HG03103 (cell line): ENCODE data around the gene SPRED2.
A peak's percentile ranks its signal among the peaks of the same experiment; 100 is the strongest.

Experiments
- ATAC-seq: cut with Tn5 transposase; IDR thresholded peaks from one replicate; pipeline ENCODE4 v1.9.1; 2021; ENCODE audit warnings: low read depth; ENCODE audit not compliant: unreplicated experiment

The SPRED2 gene

GRCh38 chr2:65369980-65370379 is 62.4 kb downstream of the SPRED2 start:
- ATAC-seq, result no peak

GRCh38 chr2:65369574-65369973 is 62.8 kb downstream of the SPRED2 start:
- no peak for ATAC-seq

DNA sequence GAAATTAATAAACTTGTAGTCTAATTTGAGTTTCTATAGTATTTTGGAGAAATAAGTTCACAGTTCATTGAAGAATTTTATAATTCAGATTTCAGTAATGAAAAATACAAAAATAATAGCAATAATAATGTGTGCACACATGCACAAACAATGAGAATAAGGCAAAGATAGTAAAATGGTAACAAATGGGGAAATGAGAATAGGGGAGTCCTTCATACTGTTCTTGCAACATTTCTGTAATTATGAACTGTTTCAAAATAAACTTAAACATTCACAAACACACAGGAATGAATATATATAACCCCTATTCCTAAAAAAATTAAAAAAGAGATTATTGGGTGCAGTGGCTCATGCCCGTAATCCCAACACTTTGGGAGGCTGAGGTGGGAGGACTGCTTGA is 63.9 kb downstream of the SPRED2 start:
- ATAC-seq, result no peak

GRCh38 chr2:65367524-65367923 is 64.9 kb downstream of the SPRED2 start:
- no peak for ATAC-seq

GRCh38 chr2:65366595-65367125 is 65.7 kb downstream of the SPRED2 start:
- peak; percentile 54 for ATAC-seq

DNA sequence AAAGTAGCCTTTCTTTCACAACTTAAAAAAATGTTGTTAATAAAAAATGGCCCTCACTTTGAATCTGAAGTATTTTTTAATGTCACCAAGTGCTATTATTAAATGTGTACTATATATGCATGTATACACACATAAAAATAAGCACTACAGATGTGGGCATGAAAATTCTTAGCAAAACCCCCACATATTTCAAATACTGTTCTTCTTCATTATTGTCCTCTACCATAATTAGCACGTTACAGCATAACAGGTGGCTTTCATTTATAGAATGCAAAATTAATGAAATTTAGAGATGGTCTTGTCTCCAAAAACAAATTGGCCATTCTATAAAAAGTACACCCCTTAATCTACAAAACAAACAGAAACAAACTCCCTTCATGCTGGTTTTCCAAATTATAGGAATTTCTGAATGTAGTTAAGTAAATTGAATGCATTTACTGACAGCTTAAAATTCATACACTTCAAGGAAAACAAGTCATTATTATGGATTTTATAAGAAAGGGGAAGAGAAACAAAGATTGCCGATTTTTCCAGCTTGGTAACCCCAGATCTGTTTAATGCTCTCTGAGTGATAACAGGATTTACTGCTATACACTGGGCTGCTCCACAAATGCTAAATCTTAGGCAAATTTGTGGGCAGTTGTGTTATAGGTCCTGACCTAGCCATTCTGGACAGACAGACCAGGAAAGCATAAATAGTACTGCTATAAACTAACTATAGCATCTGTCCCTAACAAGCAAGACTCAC is 67.2 kb downstream of the SPRED2 start:
- ATAC-seq, result no peak

DNA sequence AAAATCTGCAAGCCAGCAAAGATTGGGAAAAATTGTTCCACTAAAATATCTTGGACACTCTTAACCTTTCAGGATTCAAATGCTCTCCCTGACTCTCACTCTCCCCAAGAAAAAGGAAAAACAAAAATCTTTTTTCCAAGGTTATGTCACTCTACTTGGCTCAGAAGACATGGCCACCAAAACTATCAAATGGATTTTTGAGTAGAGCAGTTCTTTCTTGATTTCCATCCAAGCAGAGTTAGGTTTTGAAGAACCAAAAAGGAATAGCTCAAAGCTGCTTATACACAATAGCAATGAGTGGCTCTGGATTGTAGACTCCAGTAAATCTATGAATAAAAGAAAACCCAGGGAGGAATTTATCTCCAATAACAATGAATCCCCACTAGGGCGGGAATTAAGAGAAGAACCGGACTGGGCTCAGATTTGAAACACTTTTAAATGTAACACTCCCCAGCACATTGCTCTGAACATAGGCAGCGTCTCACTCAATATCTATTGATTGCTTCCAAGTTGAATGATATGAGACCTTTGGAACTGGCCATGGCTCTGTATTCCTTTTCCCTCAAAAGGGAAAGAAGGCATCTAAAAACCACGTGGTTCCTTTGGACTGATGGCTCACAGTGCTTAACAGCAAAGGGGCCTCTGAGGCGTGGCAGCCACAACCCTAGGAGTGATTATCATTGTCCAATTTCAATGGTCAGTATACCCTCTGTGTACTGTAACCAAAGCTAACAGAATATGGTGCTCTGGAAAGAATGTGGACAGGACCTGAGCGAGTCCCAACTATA is 68.3 kb downstream of the SPRED2 start:
- ATAC-seq, result no peak

DNA sequence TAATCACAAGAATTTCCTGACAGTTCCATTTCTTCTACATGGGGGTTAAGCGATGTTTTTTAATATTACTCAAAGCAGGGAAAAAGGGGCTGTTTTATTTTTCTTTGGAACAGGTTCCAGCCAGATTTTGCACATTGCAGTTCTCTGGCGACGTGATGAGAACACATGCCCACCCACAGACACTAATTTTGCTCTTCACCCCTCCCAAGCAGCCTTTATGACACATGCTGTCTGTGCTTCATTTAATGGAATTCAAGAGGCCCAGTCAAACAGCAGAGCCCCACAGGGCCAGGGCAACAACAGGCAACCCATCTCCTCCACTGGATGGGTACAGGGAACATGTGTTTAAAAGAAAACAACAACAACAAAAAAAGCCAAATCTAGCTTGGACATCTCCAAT is 70.8 kb downstream of the SPRED2 start:
- no peak for ATAC-seq

DNA sequence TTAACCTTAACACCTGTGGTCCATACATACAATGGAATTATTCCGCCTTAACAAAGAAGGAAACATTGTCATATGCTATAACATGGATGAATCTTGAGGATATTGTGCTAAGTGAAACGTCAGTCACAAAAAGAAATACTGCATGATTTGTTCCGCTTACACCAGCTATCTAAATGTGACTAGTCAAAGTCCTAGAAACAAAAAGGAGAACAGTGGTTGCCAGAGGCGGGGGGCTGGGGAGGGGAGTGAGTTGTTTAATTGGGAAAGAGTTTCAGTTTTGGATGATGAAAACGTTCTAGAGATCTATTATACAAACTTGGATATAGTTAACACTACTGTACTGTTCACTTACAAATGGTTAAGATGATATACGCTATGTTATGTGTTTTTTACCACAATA is 72.0 kb downstream of the SPRED2 start:
- no peak for ATAC-seq

DNA sequence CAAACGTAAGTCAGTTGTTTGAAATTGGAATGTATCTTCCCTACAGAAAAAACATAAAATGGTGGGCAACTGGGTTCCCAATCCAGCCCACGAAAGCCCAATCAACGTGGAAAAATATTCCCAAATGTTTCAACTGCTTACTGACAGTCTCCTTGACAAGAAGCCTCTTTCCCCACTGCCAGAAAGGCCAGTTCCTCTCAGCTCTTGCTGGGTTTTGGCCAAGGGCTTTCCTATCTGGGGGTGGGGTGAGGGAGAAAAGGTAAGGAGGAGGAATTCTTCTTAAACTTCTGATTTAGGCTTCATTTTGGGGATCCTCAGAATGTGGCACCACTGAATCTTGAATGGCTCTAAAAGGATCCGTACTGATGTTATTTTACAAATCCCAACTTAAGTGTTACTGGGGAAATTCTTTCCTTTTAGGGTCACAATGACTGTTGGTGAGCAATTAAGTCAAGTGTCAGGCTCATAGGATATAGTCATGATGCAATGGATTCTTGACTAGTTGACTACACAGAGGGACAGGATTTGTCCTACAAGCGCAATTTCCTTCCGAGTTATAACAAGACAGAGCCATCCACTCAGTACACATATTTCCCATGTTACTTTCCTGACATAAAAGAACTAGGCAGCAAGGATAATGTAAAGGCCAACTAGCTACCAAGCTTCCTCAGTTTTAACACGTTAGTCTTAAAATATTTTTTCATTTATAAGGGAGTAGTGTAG is 73.6 kb downstream of the SPRED2 start:
- no peak for ATAC-seq

DNA sequence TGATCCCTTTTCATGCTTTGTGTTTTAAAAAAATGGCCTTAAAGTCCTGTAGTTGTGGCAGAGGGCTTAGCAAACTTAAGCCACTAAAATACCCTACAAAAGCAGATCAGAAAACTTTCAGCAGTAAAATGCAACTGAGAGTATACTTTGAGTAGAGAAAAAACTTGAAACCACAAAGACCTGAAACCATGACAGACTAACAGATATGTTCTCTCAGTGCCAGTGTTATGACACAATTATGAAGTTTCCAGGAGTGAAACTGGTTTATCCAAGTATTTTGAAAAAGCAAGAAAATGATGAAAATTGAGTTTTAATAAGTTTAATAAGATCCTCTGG is 74.5 kb downstream of the SPRED2 start:
- peak; percentile 79 for ATAC-seq

- ATAC-seq, result peak; percentile 39
Observed at GRCh38 chr2:65357095-65357958, 75.1 kb downstream of the SPRED2 start.

DNA sequence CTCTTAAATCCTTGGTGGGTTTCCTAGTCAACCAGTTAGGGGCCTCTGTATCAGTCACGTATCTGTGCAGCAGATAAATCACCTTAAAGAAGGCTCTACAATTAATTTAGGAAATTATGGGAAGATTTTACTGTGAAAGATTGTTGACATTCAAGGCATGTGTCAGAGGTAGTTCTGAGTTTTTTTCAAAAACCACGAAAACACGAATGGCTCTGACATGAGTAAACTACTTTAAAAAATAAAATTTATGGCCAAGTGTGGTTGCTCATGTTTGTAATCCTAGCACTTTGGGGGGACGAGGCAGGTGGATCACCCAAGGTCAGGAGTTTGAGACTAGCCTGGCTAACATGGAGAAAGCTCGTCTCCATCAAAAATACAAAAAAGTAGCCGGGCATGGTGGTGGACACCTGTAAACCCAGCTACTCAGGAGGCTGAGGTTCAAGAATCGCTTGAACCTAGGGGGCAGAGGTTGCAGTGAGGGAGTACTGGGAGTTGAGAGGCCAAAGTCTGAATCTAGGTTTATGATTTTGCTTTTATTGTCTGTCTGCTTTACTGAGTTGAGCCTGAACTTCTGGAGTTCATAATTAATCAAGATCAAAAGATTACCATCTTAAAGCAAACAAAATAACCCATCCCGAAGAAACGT is 77.1 kb downstream of the SPRED2 start:
- ATAC-seq, result no peak

DNA sequence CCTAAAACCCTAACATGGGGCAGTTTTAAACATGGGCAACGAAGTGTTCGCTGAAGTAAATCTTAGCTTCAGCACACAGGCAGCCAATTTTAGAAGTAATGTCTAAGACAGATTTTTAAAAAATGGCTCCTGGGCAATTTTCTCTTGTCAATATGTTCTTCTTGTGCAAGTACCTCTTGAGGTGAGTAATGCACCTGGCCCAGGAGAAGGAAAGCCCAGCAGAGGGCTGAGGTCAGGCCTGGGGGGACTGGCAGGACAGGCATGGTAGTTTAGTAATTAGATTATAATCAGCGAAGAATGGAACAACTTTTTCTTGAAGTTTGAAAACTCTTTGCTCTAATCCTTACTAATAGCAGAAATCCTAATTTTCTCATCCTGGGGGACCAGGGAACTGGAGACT is 77.6 kb downstream of the SPRED2 start:
- ATAC-seq, result no peak

- ATAC-seq, result no peak
Observed at GRCh38 chr2:65353927-65354326, 78.5 kb downstream of the SPRED2 start.

DNA sequence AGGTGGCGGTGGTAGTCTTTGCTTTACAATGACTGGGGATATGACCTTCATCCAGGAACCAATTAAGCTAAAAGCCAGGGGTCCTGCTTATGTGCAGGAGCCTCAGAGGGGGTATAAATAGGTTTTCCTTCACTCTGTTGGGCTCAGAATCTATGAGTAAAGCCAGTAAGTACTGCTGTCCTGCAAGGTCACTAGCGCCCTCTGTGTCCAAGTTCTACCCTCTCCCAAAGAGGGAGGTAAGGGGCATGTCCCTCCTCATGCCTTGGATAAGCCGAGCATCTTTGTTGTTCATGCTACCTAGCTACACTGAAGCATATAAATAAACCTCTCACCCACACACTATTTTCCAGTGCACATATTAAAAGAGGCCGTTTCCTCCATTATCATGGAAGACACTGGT is 79.4 kb downstream of the SPRED2 start:
- no peak for ATAC-seq

DNA sequence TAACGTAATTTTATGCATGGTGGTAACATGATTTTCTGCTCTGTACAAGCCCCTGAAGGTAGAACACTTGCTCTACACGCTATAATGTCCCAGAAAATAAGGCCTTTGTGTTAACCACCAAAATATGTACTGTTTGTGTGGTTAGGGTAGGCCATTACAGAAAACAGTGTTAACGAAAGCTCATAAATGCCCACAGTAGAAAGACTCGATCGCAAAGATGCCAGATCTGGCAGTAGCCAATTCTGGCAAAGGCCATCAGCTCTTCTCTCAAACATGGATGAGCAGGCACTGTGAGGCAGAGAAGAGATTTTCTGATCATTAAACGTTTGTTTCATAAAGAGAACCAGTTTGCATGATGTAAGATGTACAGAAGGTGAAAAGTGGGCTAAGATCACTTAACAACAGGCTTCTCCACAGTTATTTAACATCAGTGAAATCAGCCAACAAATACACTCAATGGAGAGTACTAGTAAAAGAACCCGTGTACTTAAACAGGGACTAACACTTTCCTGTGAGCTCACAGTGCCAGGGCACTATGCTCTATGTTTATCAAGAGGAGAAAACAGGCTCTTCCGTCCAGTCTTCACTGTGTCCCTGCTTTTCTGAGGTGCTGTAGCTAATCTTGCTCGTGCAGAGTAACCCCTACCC is 80.3 kb downstream of the SPRED2 start:
- ATAC-seq, result no peak

DNA sequence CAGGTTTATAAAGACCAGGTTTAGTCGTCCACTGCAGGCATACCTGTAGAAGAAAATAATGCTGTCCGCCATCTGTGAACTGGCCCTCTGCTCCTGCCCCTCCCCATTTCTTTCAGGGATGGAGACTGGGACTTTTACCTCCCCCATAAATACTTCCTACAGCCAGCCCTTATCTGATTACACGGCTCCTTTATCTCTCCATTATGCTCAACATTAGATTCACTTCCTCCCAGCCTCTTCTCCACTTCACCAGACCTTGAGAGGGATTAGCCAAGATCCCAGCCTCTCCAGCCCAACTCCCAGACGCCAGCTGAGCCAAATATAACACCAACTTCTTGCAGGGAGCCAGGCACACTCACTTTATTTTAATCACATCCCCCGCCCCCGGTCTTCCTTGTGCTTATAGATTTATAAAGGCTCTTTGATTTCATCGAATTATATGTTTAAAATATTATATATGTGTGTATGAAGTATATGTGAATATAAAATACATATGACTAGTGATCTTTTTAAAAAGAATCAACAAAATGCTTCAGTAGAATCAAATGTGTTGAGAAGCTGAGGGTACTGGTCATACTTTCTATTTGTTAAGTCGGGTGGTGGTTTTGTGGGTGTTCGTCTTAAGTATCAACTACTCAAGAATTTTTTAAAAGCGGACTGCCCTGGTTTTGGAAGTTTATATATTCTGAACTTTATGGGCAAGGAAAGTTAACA is 81.0 kb downstream of the SPRED2 start:
- ATAC-seq, result no peak

GRCh38 chr2:65350651-65351056 is 81.7 kb downstream of the SPRED2 start:
- ATAC-seq, result no peak
